K562 (cell line): ENCODE results near the gene TBRG1. TPM values are rescaled to one million over a fixed set of nuclear protein-coding genes. Genes with fewer than 3 reads are reported as not detected.

ENCODE experiments used
- ARID3B ChIP-seq: fragments of 250-450 bp; sonication (Bioruptor Pico); IDR thresholded peaks from 2 replicates; pipeline ENCODE4 v1.4.0; 2020; ENCODE audit warnings: borderline replicate concordance
- BRD9 ChIP-seq: fragments of 450-650 bp; IDR thresholded peaks from 2 replicates; pipeline ENCODE4 v1.6.1; 2018; ENCODE audit warnings: low read depth; ENCODE audit not compliant: partially characterized antibody
- DACH1 ChIP-seq: fragments of 450-650 bp; IDR thresholded peaks from 2 replicates; pipeline ENCODE4 v1.6.1; 2018; ENCODE audit not compliant: partially characterized antibody
- ELF4 ChIP-seq: fragments of 450-650 bp; formaldehyde crosslinking; IDR thresholded peaks from 2 replicates; pipeline ENCODE4 v1.4.0; 2022; ENCODE audit warnings: missing genetic modification characterization
- FOXP1 ChIP-seq: sonication (generic); formaldehyde crosslinking; IDR thresholded peaks from 2 replicates; pipeline ENCODE4 v1.8.0; 2022; ENCODE audit warnings: mild to moderate bottlenecking, missing genetic modification reagents
- JUN ChIP-seq, 2 experiments: sonication (generic) in 1 of 2; formaldehyde crosslinking in 1 of 2; IDR thresholded peaks; 2 replicates each; pipeline versions ENCODE4 v1.6.1 to v1.8.0; 2012 to 2022; ENCODE audit warnings: borderline replicate concordance in 2 of 2, mild to moderate bottlenecking in 2 of 2, improper control_type of control experiment in 1 of 2, low read depth in 1 of 2, low read length in 1 of 2, missing genetic modification reagents in 1 of 2
- NFATC3 ChIP-seq: fragments of 450-650 bp; IDR thresholded peaks from 2 replicates; pipeline ENCODE4 v1.6.1; 2017; ENCODE audit warnings: mild to moderate bottlenecking
- PCBP1 ChIP-seq: fragments of 200-400 bp; formaldehyde crosslinking; IDR thresholded peaks from 2 replicates; pipeline ENCODE4 v1.6.1; 2018; ENCODE audit warnings: mild to moderate bottlenecking, low read depth, low read length; ENCODE audit not compliant: poor library complexity, severe bottlenecking
- SMARCC2 ChIP-seq: fragments of 450-650 bp; IDR thresholded peaks from 2 replicates; pipeline ENCODE4 v1.6.1; 2017; ENCODE audit warnings: antibody characterized with exemption, moderate library complexity, mild to moderate bottlenecking, low read depth
- ZNF655 ChIP-seq: fragments of 250-450 bp; sonication (Bioruptor Pico); IDR thresholded peaks from 2 replicates; pipeline ENCODE4 v1.5.0; 2021
- ZNF76 ChIP-seq: fragments of 250-450 bp; sonication (Bioruptor Pico); IDR thresholded peaks from 2 replicates; pipeline ENCODE4 v1.4.0; 2020; ENCODE audit warnings: mild to moderate bottlenecking, moderate library complexity, borderline replicate concordance
- polyA plus RNA-seq, 8 experiments: library from polyadenylated mRNA; depleted of rRNA in 4 of 8; stranded (reverse) in 5 of 8; unstranded in 3 of 8; fragments of >200 nt; fragmentation: Nextera tagmentation in 2 of 8; fragmentation: Illumina TruSeq in 1 of 8; extraction: Ambion mirVana in 2 of 8; extraction: Trizol in 1 of 8; gene quantifications; 2 replicates each; pipeline versions ENCODE4 v1.2.1 to v1.2.3, GENCODE V29; 2011 to 2014; ENCODE audit warnings: inconsistent platforms in 1 of 8, missing spikeins in 1 of 8
- total RNA-seq, 7 experiments: library from RNA; depleted of rRNA in 6 of 7; stranded (reverse); fragments of >200 nt in 6 of 7; fragmentation: Illumina TruSeq in 2 of 7; extraction: Trizol in 2 of 7; gene quantifications; 2 replicates each; pipeline versions ENCODE4 v1.2.1 to v1.2.3, GENCODE V29; 2011 to 2021; ENCODE audit warnings: low replicate concordance in 1 of 7
- TF ChIP-seq, protein P1 (sequence below): fragments of 200-600 bp; sonication (generic); IDR thresholded peaks from one replicate; pipeline ENCODE4 v1.6.1; 2012; ENCODE audit warnings: mild to moderate bottlenecking, low read depth, low read length, inconsistent platforms

The TBRG1 gene
- total and polyA plus RNA-seq, 9 of the 15 experiments (the other 6 are each of a cell fraction or from before 2014, with no cell fraction given): 8.7 to 30.0 (median 20.2) TPM

DNA sequence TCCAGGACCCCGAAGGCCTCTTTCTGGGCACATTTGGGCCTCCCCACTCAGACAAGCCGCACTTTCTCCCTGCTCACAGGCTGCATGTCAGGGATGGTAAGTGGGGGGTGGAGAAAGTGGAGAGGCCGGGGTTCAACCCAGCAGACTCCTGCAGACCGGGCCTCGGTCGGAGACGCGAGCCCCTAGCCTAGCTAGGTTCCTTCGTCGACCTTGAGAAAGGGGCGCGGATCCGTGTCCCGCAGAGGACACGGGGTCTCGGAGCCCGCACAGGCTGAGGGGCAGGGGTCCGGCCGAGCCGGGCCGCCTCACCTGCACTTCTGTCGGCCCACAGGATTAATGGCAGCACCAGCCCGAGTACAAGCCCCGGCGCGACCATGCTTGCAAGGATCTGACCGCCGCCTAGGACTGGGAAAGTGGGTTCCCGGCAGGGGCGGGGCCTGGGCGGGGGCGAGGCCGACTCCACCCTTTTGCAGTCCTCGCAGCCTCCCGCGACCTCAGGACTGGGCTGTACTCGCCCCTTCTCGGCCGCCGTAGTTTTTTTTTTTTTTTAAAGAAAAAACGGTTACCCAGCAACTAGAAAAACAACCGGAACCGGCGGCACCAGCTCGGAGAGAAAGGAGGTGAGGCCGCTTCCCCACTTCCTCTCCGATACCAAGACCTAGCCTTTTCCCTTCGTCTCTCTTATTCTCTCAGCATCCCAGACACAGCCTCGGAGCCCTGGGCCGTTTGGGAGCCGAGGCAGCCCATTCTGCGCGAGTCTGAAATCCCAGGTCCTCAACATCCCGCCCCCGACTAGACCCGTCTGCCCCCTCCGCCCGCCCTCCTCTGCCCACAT, 50.9 kb downstream of the TBRG1 start, which contains the start of the genes SIAE and SPA17 (continued):
- TF ChIP-seq, protein P1, sequence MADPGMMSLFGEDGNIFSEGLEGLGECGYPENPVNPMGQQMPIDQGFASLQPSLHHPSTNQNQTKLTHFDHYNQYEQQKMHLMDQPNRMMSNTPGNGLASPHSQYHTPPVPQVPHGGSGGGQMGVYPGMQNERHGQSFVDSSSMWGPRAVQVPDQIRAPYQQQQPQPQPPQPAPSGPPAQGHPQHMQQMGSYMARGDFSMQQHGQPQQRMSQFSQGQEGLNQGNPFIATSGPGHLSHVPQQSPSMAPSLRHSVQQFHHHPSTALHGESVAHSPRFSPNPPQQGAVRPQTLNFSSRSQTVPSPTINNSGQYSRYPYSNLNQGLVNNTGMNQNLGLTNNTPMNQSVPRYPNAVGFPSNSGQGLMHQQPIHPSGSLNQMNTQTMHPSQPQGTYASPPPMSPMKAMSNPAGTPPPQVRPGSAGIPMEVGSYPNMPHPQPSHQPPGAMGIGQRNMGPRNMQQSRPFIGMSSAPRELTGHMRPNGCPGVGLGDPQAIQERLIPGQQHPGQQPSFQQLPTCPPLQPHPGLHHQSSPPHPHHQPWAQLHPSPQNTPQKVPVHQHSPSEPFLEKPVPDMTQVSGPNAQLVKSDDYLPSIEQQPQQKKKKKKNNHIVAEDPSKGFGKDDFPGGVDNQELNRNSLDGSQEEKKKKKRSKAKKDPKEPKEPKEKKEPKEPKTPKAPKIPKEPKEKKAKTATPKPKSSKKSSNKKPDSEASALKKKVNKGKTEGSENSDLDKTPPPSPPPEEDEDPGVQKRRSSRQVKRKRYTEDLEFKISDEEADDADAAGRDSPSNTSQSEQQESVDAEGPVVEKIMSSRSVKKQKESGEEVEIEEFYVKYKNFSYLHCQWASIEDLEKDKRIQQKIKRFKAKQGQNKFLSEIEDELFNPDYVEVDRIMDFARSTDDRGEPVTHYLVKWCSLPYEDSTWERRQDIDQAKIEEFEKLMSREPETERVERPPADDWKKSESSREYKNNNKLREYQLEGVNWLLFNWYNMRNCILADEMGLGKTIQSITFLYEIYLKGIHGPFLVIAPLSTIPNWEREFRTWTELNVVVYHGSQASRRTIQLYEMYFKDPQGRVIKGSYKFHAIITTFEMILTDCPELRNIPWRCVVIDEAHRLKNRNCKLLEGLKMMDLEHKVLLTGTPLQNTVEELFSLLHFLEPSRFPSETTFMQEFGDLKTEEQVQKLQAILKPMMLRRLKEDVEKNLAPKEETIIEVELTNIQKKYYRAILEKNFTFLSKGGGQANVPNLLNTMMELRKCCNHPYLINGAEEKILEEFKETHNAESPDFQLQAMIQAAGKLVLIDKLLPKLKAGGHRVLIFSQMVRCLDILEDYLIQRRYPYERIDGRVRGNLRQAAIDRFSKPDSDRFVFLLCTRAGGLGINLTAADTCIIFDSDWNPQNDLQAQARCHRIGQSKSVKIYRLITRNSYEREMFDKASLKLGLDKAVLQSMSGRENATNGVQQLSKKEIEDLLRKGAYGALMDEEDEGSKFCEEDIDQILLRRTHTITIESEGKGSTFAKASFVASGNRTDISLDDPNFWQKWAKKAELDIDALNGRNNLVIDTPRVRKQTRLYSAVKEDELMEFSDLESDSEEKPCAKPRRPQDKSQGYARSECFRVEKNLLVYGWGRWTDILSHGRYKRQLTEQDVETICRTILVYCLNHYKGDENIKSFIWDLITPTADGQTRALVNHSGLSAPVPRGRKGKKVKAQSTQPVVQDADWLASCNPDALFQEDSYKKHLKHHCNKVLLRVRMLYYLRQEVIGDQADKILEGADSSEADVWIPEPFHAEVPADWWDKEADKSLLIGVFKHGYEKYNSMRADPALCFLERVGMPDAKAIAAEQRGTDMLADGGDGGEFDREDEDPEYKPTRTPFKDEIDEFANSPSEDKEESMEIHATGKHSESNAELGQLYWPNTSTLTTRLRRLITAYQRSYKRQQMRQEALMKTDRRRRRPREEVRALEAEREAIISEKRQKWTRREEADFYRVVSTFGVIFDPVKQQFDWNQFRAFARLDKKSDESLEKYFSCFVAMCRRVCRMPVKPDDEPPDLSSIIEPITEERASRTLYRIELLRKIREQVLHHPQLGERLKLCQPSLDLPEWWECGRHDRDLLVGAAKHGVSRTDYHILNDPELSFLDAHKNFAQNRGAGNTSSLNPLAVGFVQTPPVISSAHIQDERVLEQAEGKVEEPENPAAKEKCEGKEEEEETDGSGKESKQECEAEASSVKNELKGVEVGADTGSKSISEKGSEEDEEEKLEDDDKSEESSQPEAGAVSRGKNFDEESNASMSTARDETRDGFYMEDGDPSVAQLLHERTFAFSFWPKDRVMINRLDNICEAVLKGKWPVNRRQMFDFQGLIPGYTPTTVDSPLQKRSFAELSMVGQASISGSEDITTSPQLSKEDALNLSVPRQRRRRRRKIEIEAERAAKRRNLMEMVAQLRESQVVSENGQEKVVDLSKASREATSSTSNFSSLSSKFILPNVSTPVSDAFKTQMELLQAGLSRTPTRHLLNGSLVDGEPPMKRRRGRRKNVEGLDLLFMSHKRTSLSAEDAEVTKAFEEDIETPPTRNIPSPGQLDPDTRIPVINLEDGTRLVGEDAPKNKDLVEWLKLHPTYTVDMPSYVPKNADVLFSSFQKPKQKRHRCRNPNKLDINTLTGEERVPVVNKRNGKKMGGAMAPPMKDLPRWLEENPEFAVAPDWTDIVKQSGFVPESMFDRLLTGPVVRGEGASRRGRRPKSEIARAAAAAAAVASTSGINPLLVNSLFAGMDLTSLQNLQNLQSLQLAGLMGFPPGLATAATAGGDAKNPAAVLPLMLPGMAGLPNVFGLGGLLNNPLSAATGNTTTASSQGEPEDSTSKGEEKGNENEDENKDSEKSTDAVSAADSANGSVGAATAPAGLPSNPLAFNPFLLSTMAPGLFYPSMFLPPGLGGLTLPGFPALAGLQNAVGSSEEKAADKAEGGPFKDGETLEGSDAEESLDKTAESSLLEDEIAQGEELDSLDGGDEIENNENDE: no peak
- TF ChIP-seq PCBP1: no peak
- no peak for TF ChIP-seq ARID3B (CRISPR knock-in tag)
- no peak for TF ChIP-seq BRD9
- TF ChIP-seq SMARCC2: no peak
- TF ChIP-seq JUN (IDR thresholded peaks at IDR 0.05; ENCODE audit: borderline replicate concordance, low read depth, low read length): no peak; the same call in 1 of the 2 replicates
- TF ChIP-seq JUN (CRISPR knock-in tag; IDR thresholded peaks at IDR 0.05; ENCODE audit: borderline replicate concordance): no peak
- no peak for TF ChIP-seq DACH1
- no peak; the same call in 1 of the 2 replicates for TF ChIP-seq FOXP1 (CRISPR knock-in tag)
- TF ChIP-seq ZNF76 (CRISPR knock-in tag): no peak
- no peak for TF ChIP-seq ZNF655 (CRISPR knock-in tag)
- no peak for TF ChIP-seq NFATC3
- TF ChIP-seq ELF4: no peak
